ENCODE data around the gene ROBO4.

The ROBO4 gene

GRCh38 chr11:124917115-124917637, 19.5 kb upstream of the ROBO4 start:
- no peak for DNase-seq

- DNase-seq: no peak
Observed at GRCh38 chr11:124916370-124916710, 18.7 kb upstream of the ROBO4 start.

- DNase-seq: no peak
Observed at GRCh38 chr11:124915541-124916369, 18.1 kb upstream of the ROBO4 start.

GRCh38 chr11:124902616-124903015, 5.0 kb upstream of the ROBO4 start:
- DNase-seq: no peak

GRCh38 chr11:124900464-124900863, 2.8 kb upstream of the ROBO4 start:
- no peak for DNase-seq

- DNase-seq: no peak
Observed at GRCh38 chr11:124899383-124900145, 1.9 kb upstream of the ROBO4 start.

- DNase-seq: no peak
Observed at GRCh38 chr11:124898711-124899110, 1.0 kb upstream of the ROBO4 start.

GRCh38 chr11:124898263-124898680, 607 bp upstream of the ROBO4 start:
- DNase-seq: no peak

GRCh38 chr11:124896821-124897391, 759 bp downstream of the ROBO4 start:
- DNase-seq: no peak

- no peak for DNase-seq
Observed at GRCh38 chr11:124896071-124896750, 1.5 kb downstream of the ROBO4 start.

GRCh38 chr11:124895471-124895971, 2.1 kb downstream of the ROBO4 start:
- DNase-seq: no peak

- DNase-seq: no peak
Observed at GRCh38 chr11:124894606-124895430, 2.8 kb downstream of the ROBO4 start.

GRCh38 chr11:124893781-124894401, 3.8 kb downstream of the ROBO4 start:
- no peak for DNase-seq

- no peak for DNase-seq
Observed at GRCh38 chr11:124892750-124893454, 4.8 kb downstream of the ROBO4 start.

- DNase-seq: no peak
Observed at GRCh38 chr11:124892146-124892545, 5.5 kb downstream of the ROBO4 start.

- no peak for DNase-seq
Observed at GRCh38 chr11:124891373-124891861, 6.2 kb downstream of the ROBO4 start.

- DNase-seq: no peak
Observed at GRCh38 chr11:124890683-124891372, 6.8 kb downstream of the ROBO4 start.

- DNase-seq: no peak
Observed at GRCh38 chr11:124890151-124890550, 7.5 kb downstream of the ROBO4 start.

- no peak for DNase-seq
Observed at GRCh38 chr11:124889191-124890091, 8.2 kb downstream of the ROBO4 start.
